Trophoblast cell (in vitro differentiated cells and primary cell): ENCODE data around the gene CYB561.

ENCODE experiments used
- DNase-seq, 2 donors: peaks; one replicate each; pipeline ENCODE4 v3.0.0-alpha.2; 2016
- H2AFZ ChIP-seq: 2 replicates; pipeline ENCODE4 v1.6.1; 2013; ENCODE audit warnings: low read length, moderate library complexity, mild to moderate bottlenecking; ENCODE audit not compliant: insufficient read depth, poor library complexity
- H2AK5ac ChIP-seq: 2 replicates; pipeline ENCODE4 v1.6.1; 2013; ENCODE audit warnings: mild to moderate bottlenecking, low read length
- H2BK120ac ChIP-seq: 2 replicates; pipeline ENCODE4 v1.6.1; 2013; ENCODE audit warnings: low read length, mild to moderate bottlenecking, moderate library complexity; ENCODE audit not compliant: insufficient read depth, poor library complexity
- H2BK12ac ChIP-seq: 2 replicates; pipeline ENCODE4 v1.6.1; 2013; ENCODE audit warnings: mild to moderate bottlenecking, low read length, moderate library complexity
- H2BK5ac ChIP-seq: 2 replicates; pipeline ENCODE4 v1.6.1; 2013; ENCODE audit warnings: low read length, low read depth, moderate library complexity, mild to moderate bottlenecking; ENCODE audit not compliant: poor library complexity
- H3K14ac ChIP-seq: 2 replicates; pipeline ENCODE4 v1.6.1; 2013; ENCODE audit warnings: mild to moderate bottlenecking, low read length
- H3K18ac ChIP-seq: 2 replicates; pipeline ENCODE4 v1.6.1; 2013; ENCODE audit warnings: mild to moderate bottlenecking, low read length
- H3K23ac ChIP-seq: 2 replicates; pipeline ENCODE4 v1.6.1; 2013; ENCODE audit warnings: low read length
- H3K27ac ChIP-seq: 2 replicates; pipeline ENCODE4 v1.5.1; 2013; ENCODE audit warnings: low read depth, mild to moderate bottlenecking, inconsistent platforms, low read length, moderate library complexity
- H3K27me3 ChIP-seq: 2 replicates; pipeline ENCODE4 v1.6.1; 2013; ENCODE audit warnings: inconsistent platforms, mild to moderate bottlenecking, low read length, moderate library complexity; ENCODE audit not compliant: insufficient read depth
- H3K36me3 ChIP-seq, 2 experiments: 1 replicate in 1 of 2; 2 replicates in 1 of 2; pipeline ENCODE4 v1.6.1; 2013; ENCODE audit warnings: low read length in 2 of 2, mild to moderate bottlenecking in 2 of 2, moderate library complexity in 1 of 2; ENCODE audit not compliant: insufficient read depth in 2 of 2, control insufficient read depth in 1 of 2
- H3K4ac ChIP-seq: 2 replicates; pipeline ENCODE4 v1.6.1; 2013; ENCODE audit warnings: low read depth, mild to moderate bottlenecking, low read length, moderate library complexity
- H3K4me1 ChIP-seq, 2 experiments: 1 replicate in 1 of 2; 2 replicates in 1 of 2; pipeline ENCODE4 v1.6.1; 2013; ENCODE audit warnings: low read length in 2 of 2, mild to moderate bottlenecking in 2 of 2, moderate library complexity in 1 of 2; ENCODE audit not compliant: insufficient read depth in 2 of 2, control insufficient read depth in 1 of 2
- H3K4me2 ChIP-seq: 2 replicates; pipeline ENCODE4 v1.6.1; 2013; ENCODE audit warnings: inconsistent platforms, mild to moderate bottlenecking, low read length, moderate library complexity
- H3K4me3 ChIP-seq: 2 replicates; pipeline ENCODE4 v1.5.1; 2013; ENCODE audit warnings: mild to moderate bottlenecking, low read depth, low read length, inconsistent platforms
- H3K79me1 ChIP-seq: one replicate; pipeline ENCODE4 v1.6.1; 2013; ENCODE audit warnings: low read length
- H3K79me2 ChIP-seq: 2 replicates; pipeline ENCODE4 v1.6.1; 2013; ENCODE audit warnings: low read length, mild to moderate bottlenecking; ENCODE audit not compliant: control insufficient read depth, insufficient read depth, poor library complexity
- H3K9ac ChIP-seq: 2 replicates; pipeline ENCODE4 v1.6.1; 2013; ENCODE audit warnings: mild to moderate bottlenecking, low read length
- H3K9me3 ChIP-seq: 2 replicates; pipeline ENCODE4 v1.6.1; 2013; ENCODE audit warnings: low read depth, mild to moderate bottlenecking, control low read depth, inconsistent platforms, low read length; ENCODE audit not compliant: insufficient read depth
- H4K12ac ChIP-seq: 2 replicates; pipeline ENCODE4 v1.6.1; 2013; ENCODE audit warnings: low read depth, mild to moderate bottlenecking, low read length, moderate library complexity
- H4K8ac ChIP-seq: 2 replicates; pipeline ENCODE4 v1.6.1; 2013; ENCODE audit warnings: low read depth, mild to moderate bottlenecking, low read length, moderate library complexity
- H4K91ac ChIP-seq: one replicate; pipeline ENCODE4 v1.6.1; 2013; ENCODE audit warnings: low read depth, mild to moderate bottlenecking, low read length, moderate library complexity
- WGBS: extraction: QIAGEN DNeasy Blood & Tissue Kit; methylation state at CpG from one replicate; pipeline ENCODE4 v1.1.7; 2013; ENCODE audit warnings: missing lambda C conversion rate; ENCODE audit not compliant: insufficient read length, insufficient coverage; ENCODE audit errors: extremely low coverage; 5-methylcytosine and 5-hydroxymethylcytosine counted together

CYB561 gene

DNA sequence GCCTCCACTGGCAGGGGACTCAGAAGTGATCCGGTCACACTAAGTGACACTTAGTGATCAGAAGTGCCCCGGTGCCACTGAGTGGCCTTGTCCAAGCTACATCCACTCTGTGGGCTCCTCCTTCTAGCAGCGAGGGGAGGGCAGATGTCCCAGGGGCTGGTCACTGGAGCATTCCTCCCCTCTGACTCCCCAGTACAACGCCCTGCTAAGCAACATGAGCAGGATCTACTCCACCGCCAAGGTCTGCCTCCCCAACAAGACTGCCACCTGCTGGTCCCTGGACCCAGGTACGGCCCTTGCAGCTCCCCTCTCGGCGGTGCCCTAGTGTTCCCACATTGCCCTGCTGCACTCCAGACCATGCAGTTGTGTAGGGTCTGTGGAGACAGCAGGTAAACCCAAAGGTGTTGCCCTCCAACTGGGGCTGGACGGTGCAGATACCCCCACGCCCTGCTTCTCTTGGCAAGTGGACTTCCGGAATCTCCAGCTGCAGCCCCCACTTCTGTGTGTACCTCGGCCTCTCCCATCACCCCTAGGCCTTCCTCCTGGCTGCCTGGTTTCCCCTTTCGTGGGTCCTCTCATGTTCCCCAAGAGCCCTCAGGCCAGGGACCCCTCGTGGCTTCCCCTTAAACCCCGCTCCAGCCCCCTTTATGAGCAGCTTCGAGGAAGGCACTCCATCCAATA lies 32.8 kb upstream of the CYB561 start:
- Histone ChIP-seq H3K18ac (no peak overlapping the region), H4K12ac (no peak overlapping the region), H4K8ac (no peak overlapping the region), H2AFZ (no peak overlapping the region), H4K91ac (no peak overlapping the region), H3K14ac (no peak overlapping the region), H3K27me3 (peaks cover 4% of the 10 kb centered on the region), H3K23ac (no peak overlapping the region), H3K36me3 (no peaks in the 10 kb centered on the region), H3K4me3 (no peak overlapping the region), H3K79me2 (no peaks in the 10 kb centered on the region), H2AK5ac (no peak overlapping the region), H3K9me3 (peaks cover 4% of the 10 kb centered on the region), H3K4ac (no peak overlapping the region), H2BK120ac (no peak overlapping the region), H3K4me2 (no peak overlapping the region), H3K27ac (no peak overlapping the region), H2BK12ac (no peak overlapping the region), H3K9ac (no peak overlapping the region), H3K4me1 (peaks cover 6 to 8% of the 10 kb centered on the region in 2 experiments), H2BK5ac (no peak overlapping the region), H3K79me1 (no peaks in the 10 kb centered on the region)
- DNase-seq = peak; percentile 54 to 71
- WGBS = no CpG with 5 or more reads among the region's 16 CpGs

DNA sequence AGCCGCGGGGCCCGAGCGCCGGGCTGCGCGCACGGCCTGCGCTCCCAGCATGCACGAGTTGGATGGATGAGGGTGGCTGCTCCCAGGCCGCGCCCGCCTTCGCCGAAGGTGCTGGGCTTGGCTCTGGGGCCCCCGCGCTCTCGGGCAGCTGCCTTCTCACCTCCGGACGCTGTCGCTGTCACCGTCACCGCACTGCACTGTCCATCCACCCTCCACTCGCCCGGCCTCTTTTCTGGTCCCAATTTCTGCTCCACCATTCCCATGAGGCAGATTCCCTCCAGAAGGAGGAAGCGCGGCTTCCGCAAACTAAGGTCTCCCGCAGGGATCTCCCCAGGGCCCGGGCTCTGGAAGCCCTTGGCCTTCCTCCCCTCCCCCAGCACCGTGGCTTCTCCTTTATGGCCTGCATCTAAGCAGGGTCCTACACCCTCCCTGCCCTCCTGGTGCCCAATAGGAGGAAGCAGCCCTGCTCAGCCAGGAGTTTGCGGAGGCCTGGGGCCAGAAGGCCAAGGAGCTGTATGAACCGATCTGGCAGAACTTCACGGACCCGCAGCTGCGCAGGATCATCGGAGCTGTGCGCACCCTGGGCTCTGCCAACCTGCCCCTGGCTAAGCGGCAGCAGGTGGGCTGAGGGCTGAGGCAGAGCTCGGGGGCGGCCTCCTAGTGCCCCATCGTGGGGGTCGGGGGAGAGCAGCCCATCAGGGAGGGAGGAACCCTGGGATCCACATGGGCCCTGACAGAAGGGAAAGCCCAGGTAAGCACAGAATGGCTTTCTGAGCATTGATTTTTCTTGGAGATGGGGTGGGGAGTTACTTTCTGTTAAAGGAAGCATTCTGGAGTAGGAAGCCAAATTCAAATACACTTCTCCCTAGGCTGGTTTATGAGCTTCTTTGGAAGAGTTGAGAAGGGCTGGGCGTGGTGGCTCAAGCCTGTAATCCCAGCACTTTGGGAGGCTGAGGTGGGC lies 31.7 kb upstream of the CYB561 start:
- Histone ChIP-seq H2AFZ (peak overlapping the region; percentile 17), H3K4me3 (peak overlapping the region; percentile 14), H3K79me1 (no peaks in the 10 kb centered on the region), H4K91ac (no peak overlapping the region), H3K4me1 (peaks cover 6 to 8% of the 10 kb centered on the region in 2 experiments), H3K4me2 (peak overlapping the region; percentile 93), H3K4ac (no peak overlapping the region), H2BK120ac (no peak overlapping the region), H2BK12ac (no peak overlapping the region), H3K23ac (no peak overlapping the region), H3K9me3 (peaks cover 4% of the 10 kb centered on the region), H3K27ac (no peak overlapping the region), H3K36me3 (no peaks in the 10 kb centered on the region), H4K8ac (no peak overlapping the region), H3K79me2 (no peaks in the 10 kb centered on the region), H2BK5ac (no peak overlapping the region), H3K27me3 (peaks cover 4% of the 10 kb centered on the region), H3K14ac (no peak overlapping the region), H3K9ac (no peak overlapping the region), H4K12ac (no peak overlapping the region), H3K18ac (no peak overlapping the region), H2AK5ac (no peak overlapping the region)
- peak in 1 of 2 donors; percentile 7 for DNase-seq
- WGBS = no CpG with 5 or more reads among the region's 44 CpGs

DNA sequence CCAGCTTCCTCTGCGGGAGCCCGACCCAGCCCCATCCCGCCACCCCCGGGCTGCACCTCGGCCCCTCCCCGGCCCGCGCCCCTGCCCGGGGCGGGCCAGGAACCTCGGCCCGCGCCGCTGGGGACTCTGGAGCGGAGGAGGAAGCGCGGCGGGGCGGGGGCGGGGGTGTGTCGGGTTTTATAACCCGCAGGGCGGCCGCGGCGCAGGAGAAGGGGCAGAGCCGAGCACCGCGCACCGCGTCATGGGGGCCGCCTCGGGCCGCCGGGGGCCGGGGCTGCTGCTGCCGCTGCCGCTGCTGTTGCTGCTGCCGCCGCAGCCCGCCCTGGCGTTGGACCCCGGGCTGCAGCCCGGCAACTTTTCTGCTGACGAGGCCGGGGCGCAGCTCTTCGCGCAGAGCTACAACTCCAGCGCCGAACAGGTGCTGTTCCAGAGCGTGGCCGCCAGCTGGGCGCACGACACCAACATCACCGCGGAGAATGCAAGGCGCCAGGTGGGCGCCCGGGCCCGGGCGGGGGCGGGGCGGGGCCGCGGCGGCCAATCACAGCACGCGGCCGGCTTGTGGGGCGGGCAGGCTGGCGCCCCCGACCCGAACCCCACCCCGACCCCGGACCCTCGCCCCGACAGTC lies 30.9 kb upstream of the CYB561 start, which contains the start of gene ACE:
Gene ACE, plus strand, starts transcription at position 208 of the 626 bp plus-strand sequence. Its CDS starts 34 bp downstream, at position 242.
- Histone ChIP-seq H2BK5ac (no peak within 1 kb of the TSS), H3K18ac (no peak within 1 kb of the TSS), H4K91ac (no peak within 1 kb of the TSS), H3K79me2 (no peaks in the 10 kb centered on the region), H3K9ac (no peak within 1 kb of the TSS), H4K8ac (no peak within 1 kb of the TSS), H3K27ac (no peak within 1 kb of the TSS), H4K12ac (no peak within 1 kb of the TSS), H3K4ac (no peak within 1 kb of the TSS), H2AFZ (peak within 1 kb of the TSS; percentile 17), H3K14ac (no peak within 1 kb of the TSS), H3K4me1 (peaks cover 6 to 8% of the 10 kb centered on the region in 2 experiments), H3K79me1 (no peaks in the 10 kb centered on the region), H3K4me2 (peak within 1 kb of the TSS; percentile 93), H2BK12ac (no peak within 1 kb of the TSS), H3K27me3 (peaks cover 4% of the 10 kb centered on the region), H3K4me3 (peak within 1 kb of the TSS; percentile 56), H2BK120ac (no peak within 1 kb of the TSS), H3K36me3 (no peaks in the 10 kb centered on the region), H3K9me3 (peaks cover 4% of the 10 kb centered on the region), H3K23ac (no peak within 1 kb of the TSS), H2AK5ac (no peak within 1 kb of the TSS)
- WGBS = no CpG with 5 or more reads among the region's 78 CpGs
- peak in 1 of 2 donors; percentile 28 for DNase-seq

DNA sequence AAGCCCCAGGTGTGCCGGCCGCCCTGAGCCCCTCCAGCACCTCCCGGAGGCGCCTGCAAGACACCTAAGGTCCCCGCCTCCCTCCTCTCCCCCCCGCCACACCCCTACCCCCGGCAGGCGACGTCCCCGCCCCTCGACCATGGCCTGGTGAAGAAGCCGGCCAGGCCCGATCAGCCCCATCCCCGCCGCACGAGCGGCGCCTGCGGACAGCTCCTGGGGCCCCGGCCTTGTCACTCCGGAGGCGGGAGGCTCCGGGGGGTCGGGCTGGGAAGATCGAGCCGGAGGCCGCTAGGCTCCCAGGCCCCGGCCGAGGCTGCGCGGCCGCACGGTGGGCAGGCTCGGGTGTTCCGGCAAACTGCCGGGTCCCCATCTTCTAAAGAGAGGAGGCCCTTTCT lies 30.4 kb upstream of the CYB561 start:
- Histone ChIP-seq H3K4me1 (peaks cover 6 to 8% of the 10 kb centered on the region in 2 experiments), H3K18ac (no peak overlapping the region), H3K79me1 (no peaks in the 10 kb centered on the region), H2BK120ac (no peak overlapping the region), H2AK5ac (no peak overlapping the region), H2AFZ (no peak overlapping the region), H3K27ac (no peak overlapping the region), H3K14ac (no peak overlapping the region), H3K23ac (no peak overlapping the region), H3K79me2 (no peaks in the 10 kb centered on the region), H2BK12ac (no peak overlapping the region), H2BK5ac (no peak overlapping the region), H3K27me3 (peaks cover 4% of the 10 kb centered on the region), H4K8ac (no peak overlapping the region), H3K4me2 (peak overlapping the region; percentile 93), H4K91ac (no peak overlapping the region), H3K36me3 (no peaks in the 10 kb centered on the region), H4K12ac (no peak overlapping the region), H3K4me3 (peak overlapping the region; percentile 56), H3K9me3 (peaks cover 4% of the 10 kb centered on the region), H3K4ac (no peak overlapping the region), H3K9ac (no peak overlapping the region)
- WGBS = no CpG with 5 or more reads among the region's 36 CpGs
- peak in 1 of 2 donors; percentile 5 for DNase-seq
